Hepatocyte (in vitro differentiated cells): ENCODE measurements around the gene DNMT3A. TPM values are rescaled to one million over a fixed set of nuclear protein-coding genes. Genes with fewer than 3 reads are reported as not detected.
"Not testable (repeated sequence)": the region's sequence is repeated elsewhere in the genome, so short reads cannot be mapped to it uniquely, and the experiment has no call there.

Experiments
- DNase-seq: peaks from one replicate; pipeline ENCODE4 v3.0.0-alpha.2; 2016; ENCODE audit warnings: low spot score
- H2AFZ ChIP-seq: fragments of 200-600 bp; sonication (generic); 2 replicates; pipeline ENCODE4 v1.6.0; 2016; ENCODE audit warnings: antibody characterized with exemption, mild to moderate bottlenecking
- H3K27ac ChIP-seq: fragments of 200-600 bp; sonication (generic); 2 replicates; pipeline ENCODE4 v1.5.1; 2016; ENCODE audit warnings: mild to moderate bottlenecking
- H3K27me3 ChIP-seq: fragments of 200-600 bp; sonication (generic); 2 replicates; pipeline ENCODE4 v1.6.1; 2016
- H3K36me3 ChIP-seq: fragments of 200-600 bp; sonication (generic); replicated peaks from 2 replicates; pipeline ENCODE4 v1.5.1; 2016; ENCODE audit warnings: low read depth; ENCODE audit not compliant: insufficient read depth
- H3K4me1 ChIP-seq: fragments of 200-600 bp; sonication (generic); 2 replicates; pipeline ENCODE4 v1.5.1; 2016; ENCODE audit warnings: mild to moderate bottlenecking, moderate library complexity; ENCODE audit not compliant: insufficient read depth
- H3K4me2 ChIP-seq: fragments of 200-600 bp; sonication (generic); 2 replicates; pipeline ENCODE4 v1.6.0; 2016
- H3K4me3 ChIP-seq: fragments of 200-600 bp; sonication (generic); 2 replicates; pipeline ENCODE4 v1.5.1; 2016; ENCODE audit warnings: mild to moderate bottlenecking
- H3K79me2 ChIP-seq: fragments of 200-600 bp; sonication (generic); 2 replicates; pipeline ENCODE4 v1.6.0; 2017; ENCODE audit warnings: mild to moderate bottlenecking
- H3K9me2 ChIP-seq: fragments of 200-600 bp; sonication (generic); replicated peaks from 2 replicates; pipeline ENCODE4 v1.6.0; 2017; ENCODE audit warnings: mild to moderate bottlenecking; ENCODE audit not compliant: insufficient read depth
- H3K9me3 ChIP-seq: fragments of 200-600 bp; sonication (generic); 2 replicates; pipeline ENCODE4 v1.5.1; 2016; ENCODE audit warnings: low read depth, mild to moderate bottlenecking
- H4K20me1 ChIP-seq: fragments of 200-600 bp; sonication (generic); 2 replicates; pipeline ENCODE4 v1.6.0; 2016; ENCODE audit warnings: mild to moderate bottlenecking; ENCODE audit not compliant: insufficient read depth, poor library complexity, severe bottlenecking
- CTCF ChIP-seq: fragments of 200-600 bp; sonication (generic); IDR thresholded peaks from 2 replicates; pipeline ENCODE4 v1.5.1; 2016; ENCODE audit warnings: antibody characterized with exemption, mild to moderate bottlenecking; ENCODE audit not compliant: poor library complexity
- EZH2 ChIP-seq: fragments of 200-600 bp; sonication (generic); IDR thresholded peaks from 2 replicates; pipeline ENCODE4 v1.6.1; 2016; ENCODE audit warnings: antibody characterized with exemption, mild to moderate bottlenecking, borderline replicate concordance
- EZH2phosphoT487 ChIP-seq: fragments of 200-600 bp; sonication (generic); IDR thresholded peaks from one replicate; pipeline ENCODE4 v1.6.1; 2018; ENCODE audit warnings: antibody characterized with exemption, mild to moderate bottlenecking, low read depth, moderate library complexity; ENCODE audit not compliant: unreplicated experiment, severe bottlenecking
- WGBS: methylation state at CpG from one replicate; pipeline ENCODE4 v1.1.6; 2016; ENCODE audit warnings: low lambda C conversion rate; ENCODE audit errors: missing lambda C conversion rate; 5-methylcytosine and 5-hydroxymethylcytosine counted together
- polyA plus RNA-seq: library from polyadenylated mRNA; unstranded; fragments of >200 nt; fragmentation: Nextera tagmentation; extraction: Ambion mirVana; gene quantifications from 2 replicates; pipeline ENCODE4 v1.2.1, GENCODE V29; 2016
- total RNA-seq: library from RNA; depleted of rRNA; stranded (reverse); fragments of >200 nt; gene quantifications from 2 replicates; pipeline ENCODE4 v1.2.3, GENCODE V29; 2014

The DNMT3A gene
- total and polyA plus RNA-seq, 2 experiments from 2014 or later: 28.3 to 43.8 TPM

GRCh38 chr2:25215948-25216679 is 125.6 kb downstream of the DNMT3A start:
- no peak for TF ChIP-seq CTCF
- TF ChIP-seq EZH2: no peak
- no peak for TF ChIP-seq EZH2phosphoT487
- Histone ChIP-seq H3K9me3 (no peaks in the 10 kb centered on the region), H3K27me3 (no peaks in the 10 kb centered on the region), H3K4me3 (peak overlapping the region; percentile 48), H3K79me2 (no peaks in the 10 kb centered on the region), H3K9me2 (no peaks in the 10 kb centered on the region), H3K36me3 (no peaks in the 10 kb centered on the region), H4K20me1 (no peaks in the 10 kb centered on the region), H3K4me2 (peak overlapping the region; percentile 86), H2AFZ (peak overlapping the region; percentile 99), H3K27ac (peak overlapping the region; percentile 81), H3K4me1 (no peaks in the 10 kb centered on the region)
- WGBS: 17% methylated on average over 50 of the region's 71 CpGs
- DNase-seq: peak; percentile 89

- Histone ChIP-seq H3K9me2 (no peaks in the 10 kb centered on the region), H3K79me2 (no peaks in the 10 kb centered on the region), H3K27me3 (no peaks in the 10 kb centered on the region), H2AFZ (peak overlapping the region; percentile 99), H4K20me1 (no peaks in the 10 kb centered on the region), H3K27ac (peak overlapping the region; percentile 81), H3K4me3 (no peak overlapping the region), H3K4me2 (peak overlapping the region; percentile 86), H3K36me3 (no peaks in the 10 kb centered on the region), H3K9me3 (no peaks in the 10 kb centered on the region), H3K4me1 (no peaks in the 10 kb centered on the region)
- DNase-seq: no peak
- TF ChIP-seq CTCF (no peak), EZH2phosphoT487 (no peak), EZH2 (no peak)
- 75% methylated on average over 5 of the region's 5 CpGs for WGBS
Measured at GRCh38 chr2:25215232-25215631, 126.5 kb downstream of the DNMT3A start.

GRCh38 chr2:25213229-25213628 is 128.5 kb downstream of the DNMT3A start:
- H3K4me2 ChIP-seq: no peak overlapping the region
- H3K9me2 ChIP-seq: no peaks in the 10 kb centered on the region
- no peaks in the 10 kb centered on the region for H3K36me3 ChIP-seq
- no peak overlapping the region for H3K4me3 ChIP-seq
- no peaks in the 10 kb centered on the region for H3K9me3 ChIP-seq
- no peaks in the 10 kb centered on the region for H3K4me1 ChIP-seq
- no peaks in the 10 kb centered on the region for H3K79me2 ChIP-seq
- TF ChIP-seq EZH2phosphoT487 (no peak), CTCF (no peak), EZH2 (no peak)
- no peak overlapping the region for H2AFZ ChIP-seq
- DNase-seq: no peak
- H4K20me1 ChIP-seq: no peaks in the 10 kb centered on the region
- WGBS: 80% methylated on average over 8 of the region's 8 CpGs
- H3K27me3 ChIP-seq: no peaks in the 10 kb centered on the region
- no peak overlapping the region for H3K27ac ChIP-seq

GRCh38 chr2:25210923-25211322 is 130.8 kb downstream of the DNMT3A start:
- not testable (repeated sequence) for H3K4me3 ChIP-seq, DNase-seq, H4K20me1 ChIP-seq, H3K9me2 ChIP-seq, H3K9me3 ChIP-seq, H3K4me2 ChIP-seq, H3K4me1 ChIP-seq, H3K36me3 ChIP-seq, H3K27ac ChIP-seq, H2AFZ ChIP-seq, H3K27me3 ChIP-seq, H3K79me2 ChIP-seq
- WGBS: 98% methylated on average over 6 of the region's 6 CpGs
